ENCODE measurements around the gene FHOD1.

DNA sequence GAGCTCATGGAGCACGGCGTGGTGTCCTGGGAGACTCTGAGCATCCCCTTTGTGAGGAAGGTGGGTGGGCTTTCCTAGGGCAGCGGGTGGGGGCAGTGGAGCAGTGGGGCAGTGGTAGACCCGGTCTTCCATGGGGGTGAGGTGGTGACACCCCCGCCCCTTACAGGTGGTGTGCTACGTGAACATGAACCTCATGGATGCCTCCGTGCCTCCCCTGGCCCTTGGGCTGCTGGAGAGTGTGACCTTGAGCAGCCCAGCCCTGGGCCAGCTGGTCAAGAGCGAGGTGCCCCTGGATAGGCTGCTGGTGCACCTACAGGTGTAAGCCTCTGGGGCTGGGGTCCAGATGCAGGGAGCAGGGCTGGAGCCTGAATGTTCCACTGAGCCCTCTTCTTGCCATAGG lies 46.8 kb downstream of the FHOD1 start:
- TF ChIP-seq, protein P1, sequence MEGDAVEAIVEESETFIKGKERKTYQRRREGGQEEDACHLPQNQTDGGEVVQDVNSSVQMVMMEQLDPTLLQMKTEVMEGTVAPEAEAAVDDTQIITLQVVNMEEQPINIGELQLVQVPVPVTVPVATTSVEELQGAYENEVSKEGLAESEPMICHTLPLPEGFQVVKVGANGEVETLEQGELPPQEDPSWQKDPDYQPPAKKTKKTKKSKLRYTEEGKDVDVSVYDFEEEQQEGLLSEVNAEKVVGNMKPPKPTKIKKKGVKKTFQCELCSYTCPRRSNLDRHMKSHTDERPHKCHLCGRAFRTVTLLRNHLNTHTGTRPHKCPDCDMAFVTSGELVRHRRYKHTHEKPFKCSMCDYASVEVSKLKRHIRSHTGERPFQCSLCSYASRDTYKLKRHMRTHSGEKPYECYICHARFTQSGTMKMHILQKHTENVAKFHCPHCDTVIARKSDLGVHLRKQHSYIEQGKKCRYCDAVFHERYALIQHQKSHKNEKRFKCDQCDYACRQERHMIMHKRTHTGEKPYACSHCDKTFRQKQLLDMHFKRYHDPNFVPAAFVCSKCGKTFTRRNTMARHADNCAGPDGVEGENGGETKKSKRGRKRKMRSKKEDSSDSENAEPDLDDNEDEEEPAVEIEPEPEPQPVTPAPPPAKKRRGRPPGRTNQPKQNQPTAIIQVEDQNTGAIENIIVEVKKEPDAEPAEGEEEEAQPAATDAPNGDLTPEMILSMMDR (conservative IDR thresholded peaks at IDR 0.05; ENCODE audit: low read length) = no peak
- no peak for TF ChIP-seq EZH2phosphoT487 (IDR thresholded peaks at IDR 0.05; ENCODE audit: borderline replicate concordance, low read depth, low read length)

Measured in OCI-LY7 (cell line).